Measurements from ENCODE around the gene ELOF1.

GRCh38 chr19:11606484-11606883 lies 47.5 kb upstream of the ELOF1 start:
- TF ChIP-seq ELF3 (CRISPR knock-in tag; IDR thresholded peaks at IDR 0.05) = no peak
- TF ChIP-seq ZNF10 (CRISPR knock-in tag; IDR thresholded peaks at IDR 0.05; ENCODE audit: borderline replicate concordance, low read depth) = no peak
- no peak for TF ChIP-seq ZNF407 (CRISPR knock-in tag; IDR thresholded peaks at IDR 0.05; ENCODE audit: not compliant biosample characterization)
- no peak for TF ChIP-seq SP5 (CRISPR knock-in tag; IDR thresholded peaks at IDR 0.05; ENCODE audit: borderline replicate concordance, low read depth)
- no peak for TF ChIP-seq ZNF782 (CRISPR knock-in tag; IDR thresholded peaks at IDR 0.05; ENCODE audit: borderline replicate concordance)
- no peak for TF ChIP-seq CBFB (CRISPR knock-in tag; IDR thresholded peaks at IDR 0.05)
